Ascending aorta (tissue), 2 donors: ENCODE measurements around the gene TCERG1. TPM values are rescaled to one million over a fixed set of nuclear protein-coding genes. Genes with fewer than 3 reads are reported as not detected.

Experiments
- DNase-seq, 2 donors: peaks; one replicate each; pipeline ENCODE4 v3.0.0-alpha.2; 2019; ENCODE audit warnings: low spot score in 2 of 2
- H3K27ac ChIP-seq, 2 donors: fragments of 200-600 bp; sonication (generic); one replicate each; pipeline ENCODE4 v1.5.1; 2016 to 2017; ENCODE audit warnings: mild to moderate bottlenecking in 1 of 2
- H3K27me3 ChIP-seq: fragments of 200-600 bp; sonication (generic); one replicate; pipeline ENCODE4 v1.5.1; 2017
- H3K36me3 ChIP-seq, 2 donors: fragments of 200-600 bp; sonication (generic); one replicate each; pipeline ENCODE4 v1.5.1; 2016
- H3K4me1 ChIP-seq, 2 donors: fragments of 200-600 bp; sonication (generic); one replicate each; pipeline ENCODE4 v1.5.1; 2016 to 2017; ENCODE audit warnings: mild to moderate bottlenecking in 1 of 2
- H3K4me3 ChIP-seq, 2 donors: fragments of 200-600 bp; sonication (generic); one replicate each; pipeline ENCODE4 v1.5.1; 2016 to 2017; ENCODE audit warnings: mild to moderate bottlenecking in 1 of 2
- H3K9me3 ChIP-seq, 2 donors: fragments of 200-600 bp; sonication (generic); one replicate each; pipeline ENCODE4 v1.5.1; 2016
- intact Hi-C: fragments of 100-400 bp; cut with DNase I; formaldehyde crosslinking; loops from one replicate; pipeline ENCODE4 v1.15.1; 2023
- total RNA-seq: library from RNA; depleted of rRNA; stranded (reverse); fragments of >200 nt; gene quantifications from one replicate; pipeline ENCODE4 v1.1.0, GENCODE V29; 2016
- TF ChIP-seq, protein P1 (sequence below), 3 experiments: fragments of 200-600 bp in 2 of 3; fragments of 450-650 bp in 1 of 3; sonication (generic) in 2 of 3; IDR thresholded peaks; one replicate each; pipeline ENCODE4 v1.5.1; 2016 to 2019; ENCODE audit warnings: antibody characterized with exemption in 3 of 3, mild to moderate bottlenecking in 1 of 3, moderate library complexity in 1 of 3

The TCERG1 gene
- total RNA-seq, 1 donor from 2014 or later: 39.8 TPM

DNA sequence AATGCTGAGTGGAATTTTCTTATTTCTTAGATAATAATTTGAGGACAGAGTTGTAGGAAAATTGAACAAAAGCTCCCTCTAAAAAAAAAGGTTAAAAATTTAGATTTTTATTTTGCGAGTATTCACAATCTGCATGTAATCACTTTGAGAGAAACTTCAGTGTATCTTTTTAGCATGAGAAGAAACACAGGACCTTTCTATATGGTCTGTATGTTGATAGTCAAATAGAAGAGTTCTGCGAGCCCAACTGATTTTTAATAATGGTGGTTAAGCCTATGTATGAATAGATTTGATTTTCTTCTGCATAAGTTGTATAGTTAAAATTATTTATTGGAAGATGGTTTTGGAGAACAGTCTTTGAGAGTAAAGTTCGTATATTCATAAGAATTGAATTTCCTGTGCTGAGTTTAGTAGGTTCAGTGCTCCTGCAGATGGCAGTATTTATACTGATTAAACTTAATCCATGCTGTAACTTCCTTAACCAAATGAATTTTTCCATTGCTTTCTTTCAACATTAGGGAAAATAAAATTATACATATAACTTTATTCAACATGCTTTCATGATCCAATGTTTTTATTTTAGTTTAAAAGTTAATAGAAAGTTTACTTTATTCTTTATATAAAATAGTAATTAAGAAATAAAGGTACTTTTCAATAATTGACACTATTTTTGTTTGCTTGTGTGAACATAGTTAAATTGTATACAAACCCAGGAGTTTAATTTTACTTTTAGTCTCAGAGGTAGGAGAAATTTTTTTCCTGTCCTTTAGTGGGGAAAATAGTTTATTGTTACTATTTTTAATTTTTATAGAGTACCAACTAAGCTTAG lies 19.6 kb downstream of the TCERG1 start:
- intact Hi-C loops: no loop called here
- Histone ChIP-seq H3K9me3 (no peaks in the 10 kb centered on the region), H3K27ac (no peak overlapping the region), H3K4me1 (no peaks in the 10 kb centered on the region), H3K36me3 (peaks cover 33 to 63% of the 10 kb centered on the region in 2 donors), H3K4me3 (no peak overlapping the region), H3K27me3 (no peaks in the 10 kb centered on the region)
- TF ChIP-seq, protein P1, sequence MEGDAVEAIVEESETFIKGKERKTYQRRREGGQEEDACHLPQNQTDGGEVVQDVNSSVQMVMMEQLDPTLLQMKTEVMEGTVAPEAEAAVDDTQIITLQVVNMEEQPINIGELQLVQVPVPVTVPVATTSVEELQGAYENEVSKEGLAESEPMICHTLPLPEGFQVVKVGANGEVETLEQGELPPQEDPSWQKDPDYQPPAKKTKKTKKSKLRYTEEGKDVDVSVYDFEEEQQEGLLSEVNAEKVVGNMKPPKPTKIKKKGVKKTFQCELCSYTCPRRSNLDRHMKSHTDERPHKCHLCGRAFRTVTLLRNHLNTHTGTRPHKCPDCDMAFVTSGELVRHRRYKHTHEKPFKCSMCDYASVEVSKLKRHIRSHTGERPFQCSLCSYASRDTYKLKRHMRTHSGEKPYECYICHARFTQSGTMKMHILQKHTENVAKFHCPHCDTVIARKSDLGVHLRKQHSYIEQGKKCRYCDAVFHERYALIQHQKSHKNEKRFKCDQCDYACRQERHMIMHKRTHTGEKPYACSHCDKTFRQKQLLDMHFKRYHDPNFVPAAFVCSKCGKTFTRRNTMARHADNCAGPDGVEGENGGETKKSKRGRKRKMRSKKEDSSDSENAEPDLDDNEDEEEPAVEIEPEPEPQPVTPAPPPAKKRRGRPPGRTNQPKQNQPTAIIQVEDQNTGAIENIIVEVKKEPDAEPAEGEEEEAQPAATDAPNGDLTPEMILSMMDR (IDR thresholded peaks at IDR 0.05): peak in 1 of 3 experiments; percentile 35
- no peak for DNase-seq

DNA sequence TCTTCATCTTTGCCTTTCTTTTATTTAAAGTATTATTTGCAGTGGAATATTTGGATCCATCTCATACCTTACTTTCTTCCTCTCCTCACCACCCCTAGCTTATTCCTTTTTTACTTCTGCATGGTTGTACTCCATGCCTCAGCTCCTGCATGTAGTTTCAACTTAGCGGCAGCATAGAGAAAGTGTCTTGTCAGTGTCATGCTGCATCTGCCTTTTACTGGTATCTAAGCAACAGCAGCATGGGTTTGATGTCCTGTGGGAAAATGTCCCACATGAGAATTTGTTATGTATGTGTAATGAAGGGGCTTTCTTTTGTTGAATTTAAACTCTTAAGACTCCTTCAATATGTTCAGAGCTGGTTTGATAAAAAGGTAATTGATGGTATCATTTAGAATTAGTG lies 20.6 kb downstream of the TCERG1 start:
- Histone ChIP-seq H3K27me3 (no peaks in the 10 kb centered on the region), H3K36me3 (peaks cover 40 to 66% of the 10 kb centered on the region in 2 donors), H3K9me3 (no peaks in the 10 kb centered on the region), H3K4me1 (no peaks in the 10 kb centered on the region), H3K4me3 (no peak overlapping the region), H3K27ac (no peak overlapping the region)
- TF ChIP-seq, protein P1 (IDR thresholded peaks at IDR 0.05): no peak
- no peak for DNase-seq
- intact Hi-C loops: no loop called here

DNA sequence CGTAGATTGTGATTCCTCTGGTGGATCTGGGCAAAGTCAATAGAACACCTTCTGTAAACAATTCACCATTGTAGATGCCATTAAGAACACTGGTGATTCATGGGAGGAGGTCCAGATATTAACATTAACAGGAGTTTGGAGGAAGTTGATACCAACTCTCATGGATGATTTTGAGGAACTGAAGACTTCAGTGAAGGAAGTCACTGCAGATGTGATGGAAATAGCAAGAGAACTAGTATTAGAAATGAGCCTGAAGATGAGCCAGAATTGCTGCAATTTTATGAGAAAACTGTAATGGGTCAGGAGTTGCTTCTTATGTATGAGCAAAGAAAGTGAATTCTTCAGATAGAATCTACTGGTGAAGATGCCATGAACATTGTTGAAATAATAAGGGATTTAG lies 26.9 kb downstream of the TCERG1 start:
- no peaks in the 10 kb centered on the region for H3K27me3 ChIP-seq
- TF ChIP-seq, protein P1 (IDR thresholded peaks at IDR 0.05): no peak
- intact Hi-C loops: no loop called here
- H3K27ac ChIP-seq: no peak overlapping the region
- H3K4me3 ChIP-seq: no peak overlapping the region
- H3K4me1 ChIP-seq: no peaks in the 10 kb centered on the region
- peaks cover 40 to 73% of the 10 kb centered on the region in 2 donors for H3K36me3 ChIP-seq
- H3K9me3 ChIP-seq: no peaks in the 10 kb centered on the region
- no peak for DNase-seq

DNA sequence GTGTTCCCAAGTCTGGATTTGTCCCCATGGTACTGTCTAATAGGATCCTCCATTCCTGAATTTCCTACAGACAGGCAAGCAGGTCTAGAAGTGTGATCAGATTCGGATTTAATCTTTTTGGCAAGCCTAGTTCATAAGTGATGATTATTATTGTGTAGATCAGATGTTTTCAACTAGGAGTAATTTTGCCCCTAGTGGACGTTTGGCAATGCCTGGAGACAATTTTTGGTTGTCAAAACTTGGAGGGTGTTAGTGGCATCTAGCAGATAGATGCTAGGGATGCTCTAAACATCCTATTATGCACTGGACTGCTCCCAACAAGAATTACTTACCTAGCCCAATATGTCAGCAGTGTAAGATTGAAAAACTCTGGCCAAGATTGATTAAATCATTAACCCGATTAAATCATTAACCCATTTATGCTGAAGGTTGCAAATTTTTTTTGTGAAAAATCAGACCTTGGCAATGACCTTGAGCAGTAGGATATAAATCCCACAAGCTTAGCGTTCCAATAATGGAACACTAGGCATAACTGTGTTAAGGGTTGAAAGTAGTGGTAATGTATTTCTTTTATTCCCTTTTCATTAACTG lies 28.2 kb downstream of the TCERG1 start:
- intact Hi-C loops: no loop called here

DNA sequence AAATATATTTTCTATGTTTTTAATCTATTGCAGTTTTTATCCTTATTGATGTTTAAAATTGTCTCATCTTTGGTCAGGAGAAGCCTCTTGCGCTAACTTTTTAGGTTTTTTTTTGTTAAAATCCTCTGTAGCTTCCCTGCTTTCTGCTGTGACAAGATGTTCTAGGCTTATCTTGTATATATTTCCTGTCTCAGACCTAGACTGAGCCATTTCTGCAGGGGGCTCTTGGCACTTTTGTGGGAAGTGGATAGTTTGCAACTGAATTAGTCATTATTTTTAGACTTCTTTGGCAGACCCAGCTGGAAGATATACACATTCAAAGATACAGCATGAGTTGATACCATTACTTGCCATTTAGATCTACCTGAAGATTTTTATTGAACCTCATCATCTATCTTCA lies 28.8 kb downstream of the TCERG1 start:
- no peaks in the 10 kb centered on the region for H3K4me1 ChIP-seq
- DNase-seq: no peak
- peaks cover 30 to 67% of the 10 kb centered on the region in 2 donors for H3K36me3 ChIP-seq
- TF ChIP-seq, protein P1 (IDR thresholded peaks at IDR 0.05): no peak
- H3K4me3 ChIP-seq: no peak overlapping the region
- H3K27me3 ChIP-seq: no peaks in the 10 kb centered on the region
- H3K9me3 ChIP-seq: no peaks in the 10 kb centered on the region
- H3K27ac ChIP-seq: no peak overlapping the region
- intact Hi-C loops: no loop called here

More for the DNA sequence above, 28.2 kb downstream of the TCERG1 start:
- Histone ChIP-seq H3K4me3 (no peak overlapping the region), H3K4me1 (no peaks in the 10 kb centered on the region), H3K27ac (no peak overlapping the region), H3K27me3 (no peaks in the 10 kb centered on the region), H3K36me3 (peaks cover 36 to 70% of the 10 kb centered on the region in 2 donors), H3K9me3 (no peaks in the 10 kb centered on the region)
- TF ChIP-seq, protein P1 (IDR thresholded peaks at IDR 0.05): no peak
- no peak for DNase-seq
